HuH-7.5 (cell line): ENCODE results near the gene TNRC6B.
A peak's percentile ranks its signal among the peaks of the same experiment; 100 is the strongest.

Experiments
- DNase-seq: peaks from one replicate; pipeline ENCODE4 v3.0.0; 2011; ENCODE audit warnings: low spot score

The TNRC6B gene

GRCh38 chr22:40326905-40327735 lies 149.4 kb downstream of the TNRC6B start:
- no peak for DNase-seq

DNA sequence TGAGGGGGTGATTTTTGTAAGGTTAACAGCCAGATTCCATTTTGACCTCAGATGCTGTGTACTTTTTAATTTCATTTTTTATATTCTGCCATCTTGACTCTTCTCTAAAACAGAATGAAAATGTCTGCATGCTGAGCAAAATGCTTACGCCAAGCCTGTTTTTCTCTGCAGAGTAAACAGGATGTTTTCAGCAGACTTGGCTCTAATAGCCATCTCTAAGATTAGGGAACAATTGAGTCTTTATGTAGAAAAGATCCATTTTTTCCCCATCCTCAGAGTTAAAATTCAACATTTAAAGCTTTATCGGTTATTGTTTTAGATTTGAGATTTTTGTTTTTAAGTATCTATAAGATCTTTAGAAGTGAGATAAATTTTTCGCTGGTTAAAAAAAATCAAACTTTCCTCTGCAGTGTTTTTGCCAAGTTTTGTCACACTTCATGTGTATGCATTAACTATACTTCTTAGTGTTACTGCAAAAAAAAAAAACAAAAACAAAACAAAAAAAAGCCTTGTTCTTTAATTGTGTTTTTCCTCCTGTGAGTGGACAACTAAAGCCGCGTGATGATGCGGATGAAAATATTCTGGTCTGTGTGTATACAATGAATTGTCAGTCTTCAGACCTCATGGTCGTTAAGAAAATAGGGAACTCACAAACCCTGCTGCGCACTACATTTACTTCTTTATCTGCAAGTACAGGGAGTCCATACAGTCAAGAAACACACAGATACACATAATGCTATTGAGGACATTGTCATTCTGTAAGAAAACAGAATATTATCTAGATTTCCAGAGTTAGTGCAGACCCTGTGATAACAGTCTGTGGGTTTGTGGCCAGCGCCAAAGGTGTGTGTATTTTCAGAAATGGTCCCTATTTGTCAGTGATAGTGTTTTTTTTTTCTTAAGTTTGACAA lies 151.1 kb downstream of the TNRC6B start:
- no peak for DNase-seq

GRCh38 chr22:40329466-40329865 lies 151.7 kb downstream of the TNRC6B start:
- no peak for DNase-seq

DNA sequence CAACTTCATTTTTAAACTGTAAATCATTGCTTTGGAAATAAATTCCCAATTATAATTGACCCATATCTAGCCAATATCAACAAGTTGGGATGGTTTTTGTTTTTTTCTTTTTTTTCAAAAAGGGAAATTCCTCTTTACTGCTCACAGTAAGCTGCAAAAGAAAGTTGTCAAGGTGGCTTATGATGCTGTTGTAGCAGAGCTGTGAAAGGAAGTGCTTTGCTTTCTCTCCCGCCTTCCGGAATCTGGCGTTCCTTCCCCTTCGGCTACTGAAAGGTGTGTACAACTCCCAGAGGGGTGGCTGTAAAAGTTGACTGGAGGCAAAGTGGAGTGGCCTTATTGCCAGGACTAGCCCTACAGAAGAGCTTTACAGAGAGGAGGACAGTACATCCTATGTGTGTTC lies 152.4 kb downstream of the TNRC6B start:
- DNase-seq: no peak

DNA sequence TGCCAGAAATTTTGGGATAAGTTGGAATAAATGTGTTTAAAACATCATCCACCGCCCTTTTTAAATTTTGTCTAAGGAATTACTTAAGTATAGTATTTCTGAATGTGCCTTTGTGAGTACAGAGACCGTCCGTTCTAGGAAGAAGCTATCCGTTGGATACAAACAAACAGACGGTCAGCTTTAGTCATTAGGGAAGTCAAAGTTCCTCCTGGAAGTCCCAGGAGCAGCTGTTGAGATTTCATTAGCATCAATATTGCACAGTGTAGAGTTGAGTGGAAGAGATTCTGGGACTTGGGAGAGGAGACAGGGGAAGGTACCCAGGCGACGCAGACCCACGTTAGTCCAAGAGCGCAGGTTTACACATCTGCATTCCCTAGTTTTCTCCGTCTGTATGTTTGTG lies 152.9 kb downstream of the TNRC6B start:
- no peak for DNase-seq

DNA sequence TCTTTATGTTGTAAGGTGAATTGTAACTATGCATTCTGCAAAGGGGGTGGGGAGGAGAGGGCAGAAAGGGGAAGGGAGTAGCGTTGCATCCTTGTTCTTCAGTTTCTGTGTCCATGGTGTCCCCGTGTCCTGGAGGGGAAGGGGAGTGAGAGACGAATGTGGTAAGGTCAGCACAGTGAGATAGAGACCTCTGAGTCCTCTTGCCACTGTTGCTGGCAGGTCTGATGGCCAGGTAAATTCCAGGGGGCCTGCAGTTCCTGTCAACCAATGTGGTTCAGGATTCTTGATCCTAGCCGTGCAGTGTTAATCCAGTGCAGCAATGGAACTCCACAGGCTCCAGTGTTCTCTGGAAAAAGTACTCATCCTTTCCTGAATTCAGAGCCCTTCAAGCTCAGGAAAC lies 154.0 kb downstream of the TNRC6B start:
- DNase-seq: no peak

DNA sequence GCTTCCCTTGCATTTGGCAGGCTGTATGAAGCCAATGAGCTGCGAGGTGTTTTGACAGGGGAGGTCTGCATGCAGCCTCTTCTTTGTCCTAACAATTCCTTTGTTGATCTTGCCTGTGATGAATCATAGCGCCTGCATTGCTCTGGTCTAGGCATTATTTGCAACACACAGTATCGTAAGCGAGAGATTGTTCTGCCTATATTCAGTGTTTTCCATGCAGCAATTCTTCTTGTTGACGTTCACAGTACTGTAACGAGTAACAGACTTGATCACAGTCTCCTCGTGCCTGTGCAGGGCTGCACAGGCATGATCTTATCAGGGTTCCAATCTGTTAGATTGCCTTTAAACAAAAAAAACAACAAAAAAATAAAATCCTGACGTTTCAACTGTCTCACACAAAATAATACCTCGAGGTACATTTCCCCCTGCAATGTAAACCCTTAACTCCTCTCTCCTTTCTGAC lies 154.6 kb downstream of the TNRC6B start:
- no peak for DNase-seq

GRCh38 chr22:40334060-40334459 lies 156.3 kb downstream of the TNRC6B start:
- no peak for DNase-seq

GRCh38 chr22:40334899-40335298 lies 157.2 kb downstream of the TNRC6B start:
- no peak for DNase-seq

GRCh38 chr22:40335358-40335757 lies 157.6 kb downstream of the TNRC6B start:
- no peak for DNase-seq

DNA sequence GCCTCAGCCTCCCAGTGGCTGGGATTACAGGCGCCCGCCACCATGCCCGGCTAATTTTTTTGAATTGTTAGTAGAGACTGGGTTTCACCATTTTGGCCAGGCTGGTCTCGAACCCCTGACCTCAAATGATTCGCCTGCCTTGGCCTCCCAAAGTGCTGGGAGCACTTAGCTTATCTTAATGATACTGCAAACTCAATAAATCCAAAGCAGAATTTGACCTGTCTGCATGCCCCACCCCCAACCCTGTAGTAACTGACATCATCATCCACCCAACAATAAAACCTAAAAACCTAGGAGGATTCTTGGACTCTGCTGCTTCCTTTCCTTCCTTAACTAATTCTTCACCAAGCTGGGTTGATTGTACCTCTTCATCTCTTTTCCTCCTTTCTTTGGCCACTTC lies 162.3 kb downstream of the TNRC6B start:
- DNase-seq: no peak

GRCh38 chr22:40341604-40342003 lies 163.9 kb downstream of the TNRC6B start:
- DNase-seq: no peak

GRCh38 chr22:40342521-40342920 lies 164.8 kb downstream of the TNRC6B start:
- no peak for DNase-seq

GRCh38 chr22:40345271-40345670 lies 167.5 kb downstream of the TNRC6B start:
- no peak for DNase-seq

- DNase-seq: no peak
Observed at GRCh38 chr22:40345815-40346184, 168.1 kb downstream of the TNRC6B start.

DNA sequence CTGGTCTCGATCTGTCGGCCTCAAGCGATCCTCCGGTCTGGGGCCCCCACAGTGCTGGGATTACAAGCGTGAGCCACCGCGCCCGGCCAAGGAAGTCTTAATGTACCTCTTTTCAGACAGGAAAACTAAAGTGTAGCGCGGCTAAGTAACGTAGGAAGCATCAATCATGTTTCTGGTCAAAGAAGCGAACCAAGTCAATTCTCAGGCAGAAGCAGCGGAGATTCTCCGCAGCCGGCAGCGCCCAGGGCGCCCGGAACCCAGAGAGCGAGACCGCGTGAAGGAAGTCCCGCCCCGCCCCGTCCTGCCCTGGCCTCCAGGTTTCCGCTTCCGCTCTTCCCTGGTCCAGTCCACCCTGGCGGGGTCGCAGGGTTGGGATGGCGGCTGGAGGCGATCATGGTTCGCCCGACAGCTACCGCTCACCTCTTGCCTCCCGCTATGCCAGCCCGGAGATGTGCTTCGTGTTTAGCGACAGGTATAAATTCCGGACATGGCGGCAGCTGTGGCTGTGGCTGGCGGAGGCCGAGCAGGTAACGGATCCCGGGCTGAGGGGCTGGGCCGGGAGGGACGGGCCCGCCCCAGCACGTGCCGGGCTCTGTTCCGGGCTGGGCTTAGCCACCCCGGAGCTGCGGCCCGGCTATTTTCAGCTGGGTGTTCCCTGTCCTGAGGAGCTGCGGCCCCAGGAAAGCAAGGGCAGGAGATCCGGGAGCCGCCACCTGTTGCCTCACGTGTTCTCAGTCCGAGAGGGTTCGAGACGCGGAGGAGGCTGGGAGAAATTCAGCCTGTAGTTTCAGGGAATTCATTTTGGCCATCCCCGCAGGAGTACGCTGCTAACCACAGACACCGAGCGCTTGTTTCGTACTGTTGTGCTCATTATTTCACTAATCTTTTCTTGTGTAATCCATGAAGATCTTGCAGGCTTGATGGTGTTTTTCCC lies 168.7 kb downstream of the TNRC6B start, which contains the start of gene ADSL:
Gene ADSL (plus strand): TSS at position 316 of the 934 bp plus-strand sequence. CDS start 59 bp downstream, at position 375.
- DNase-seq: peak; percentile 77

- DNase-seq: no peak
Observed at GRCh38 chr22:40347300-40347699, 169.6 kb downstream of the TNRC6B start.

GRCh38 chr22:40348025-40348658 lies 170.4 kb downstream of the TNRC6B start:
- DNase-seq: peak; percentile 38

DNA sequence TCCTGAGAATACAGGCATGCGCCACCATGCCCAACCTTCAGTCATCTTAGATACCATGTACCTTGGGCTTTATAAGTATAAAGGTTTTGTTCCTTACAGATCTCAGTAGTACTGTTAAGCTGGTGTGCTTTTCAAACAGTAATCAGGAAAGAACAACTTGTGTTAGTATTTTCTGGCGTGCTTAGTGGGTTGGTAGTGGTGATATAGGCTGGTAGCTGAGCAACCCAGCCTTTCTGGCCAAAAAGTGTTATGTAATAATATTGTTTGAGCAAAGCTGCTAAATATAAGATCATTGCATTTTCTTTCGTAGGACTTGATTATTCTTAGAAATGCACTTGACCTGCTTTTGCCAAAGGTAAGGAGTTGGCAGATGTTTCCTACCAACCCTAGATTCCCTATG lies 175.0 kb downstream of the TNRC6B start:
- DNase-seq: no peak

DNA sequence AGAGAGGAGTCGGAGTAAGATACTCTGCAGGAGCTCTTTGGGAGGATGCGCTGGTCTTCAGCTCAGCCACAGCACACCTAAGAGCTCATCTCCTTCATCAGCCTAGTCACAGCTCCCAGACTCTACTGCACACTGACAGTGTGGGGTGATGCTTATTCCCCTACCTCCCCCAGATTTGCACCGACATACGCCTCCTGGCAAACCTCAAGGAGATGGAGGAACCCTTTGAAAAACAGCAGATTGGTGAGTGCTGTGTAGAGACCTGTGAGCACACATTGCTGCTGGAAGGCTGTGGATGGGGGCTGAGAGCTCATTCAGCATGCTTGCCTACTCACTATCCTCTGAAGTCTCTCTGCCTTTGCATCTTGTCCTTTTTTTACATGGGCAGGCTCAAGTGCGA lies 183.4 kb downstream of the TNRC6B start:
- DNase-seq: no peak

- DNase-seq: no peak
Observed at GRCh38 chr22:40363059-40363458, 185.3 kb downstream of the TNRC6B start.
